Tibial nerve (tissue), 4 donors: ENCODE data around the gene TUT4. TPM values are rescaled to one million over a fixed set of nuclear protein-coding genes. Genes with fewer than 3 reads are reported as not detected.
A peak's percentile ranks its signal among the peaks of the same experiment; 100 is the strongest.

ENCODE experiments used
- DNase-seq, 2 donors: peaks; one replicate each; pipeline ENCODE4 v3.0.0-alpha.2; 2019; ENCODE audit warnings: low spot score in 2 of 2
- H3K27ac ChIP-seq, 4 donors: fragments of 200-600 bp; sonication (generic) in 3 of 4; one replicate each; pipeline ENCODE4 v1.5.1; 2017 to 2019; ENCODE audit warnings: mild to moderate bottlenecking in 1 of 4
- H3K27me3 ChIP-seq, 2 donors: fragments of 200-600 bp; sonication (generic) in 1 of 2; one replicate each; pipeline versions ENCODE4 v1.5.1 to v1.6.0; 2017 to 2019
- H3K36me3 ChIP-seq, 3 donors: fragments of 200-600 bp; sonication (generic); one replicate each; pipeline ENCODE4 v1.5.1; 2018 to 2019
- H3K4me1 ChIP-seq, 4 donors: fragments of 200-600 bp; sonication (generic) in 3 of 4; one replicate each; pipeline ENCODE4 v1.5.1; 2017 to 2019
- H3K4me3 ChIP-seq, 4 donors: fragments of 200-600 bp; sonication (generic) in 3 of 4; one replicate each; pipeline ENCODE4 v1.5.1; 2017 to 2019; ENCODE audit warnings: mild to moderate bottlenecking in 1 of 4, moderate library complexity in 1 of 4
- H3K9me3 ChIP-seq, 4 donors: fragments of 200-600 bp; sonication (generic) in 3 of 4; one replicate each; pipeline ENCODE4 v1.5.1; 2017 to 2019
- CTCF ChIP-seq, 5 experiments: fragments of 200-600 bp in 3 of 5; fragments of 450-650 bp in 2 of 5; sonication (generic) in 3 of 5; IDR thresholded peaks; one replicate each; pipeline ENCODE4 v1.5.1; 2016 to 2019; ENCODE audit warnings: antibody characterized with exemption in 5 of 5, mild to moderate bottlenecking in 3 of 5, moderate library complexity in 2 of 5
- EP300 ChIP-seq, 2 donors: sonication (generic); formaldehyde crosslinking; IDR thresholded peaks; one replicate each; pipeline ENCODE4 v1.6.1; 2017; ENCODE audit warnings: antibody characterized with exemption in 2 of 2, mild to moderate bottlenecking in 1 of 2
- POLR2A ChIP-seq, 2 donors: fragments of 450-650 bp; IDR thresholded peaks; one replicate each; pipeline ENCODE4 v1.6.1; 2017; ENCODE audit warnings: antibody characterized with exemption in 2 of 2, mild to moderate bottlenecking in 2 of 2, moderate library complexity in 2 of 2
- WGBS, 2 donors: methylation state at CpG; one replicate each; pipeline ENCODE4 v1.1.5; 2018; 5-methylcytosine and 5-hydroxymethylcytosine counted together
- total RNA-seq, 4 donors: library from RNA; depleted of rRNA; stranded (reverse); fragments of >200 nt; gene quantifications; one replicate each; pipeline ENCODE4 v1.1.0, GENCODE V29; 2016

Gene TUT4
- total RNA-seq, 4 donors from 2014 or later: 78.1 to 127 (median 82.3) TPM

GRCh38 chr1:52562766-52563165, 9.9 kb upstream of the TUT4 start:
- H3K4me1 ChIP-seq: no peaks in the 10 kb centered on the region
- no peak for TF ChIP-seq CTCF (IDR thresholded peaks at IDR 0.05)
- TF ChIP-seq EP300 (IDR thresholded peaks at IDR 0.05): no peak
- no peak for TF ChIP-seq POLR2A (IDR thresholded peaks at IDR 0.05)
- DNase-seq: no peak
- 84 to 91% methylated on average over 3 of the region's 3 CpGs for WGBS, 2 donors
- no peak overlapping the region for H3K27ac ChIP-seq
- no peak overlapping the region for H3K4me3 ChIP-seq
- no peaks in the 10 kb centered on the region for H3K9me3 ChIP-seq
- H3K27me3 ChIP-seq: peaks cover 0 to 5% of the 10 kb centered on the region in 2 donors
- H3K36me3 ChIP-seq: no peaks in the 10 kb centered on the region

DNA sequence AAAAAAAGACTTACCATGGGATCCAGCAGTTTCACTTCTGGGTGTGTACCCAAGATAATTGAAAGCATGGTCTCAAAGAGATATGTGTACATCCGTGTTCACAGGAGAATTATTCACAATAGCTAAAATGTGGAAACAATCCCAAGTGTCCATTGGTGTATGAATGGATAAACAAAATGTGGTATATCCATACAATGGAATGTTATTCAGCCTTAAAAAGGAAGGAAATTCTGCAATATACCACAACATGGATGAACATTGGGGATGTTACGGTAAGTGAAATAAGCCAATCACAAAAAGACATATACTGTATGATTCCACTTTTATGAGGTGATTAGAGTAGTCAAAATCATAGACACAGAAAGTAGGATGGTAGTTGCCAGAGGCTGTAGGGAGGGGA, 7.0 kb upstream of the TUT4 start:
- H3K4me1 ChIP-seq: peaks cover 0 to 2% (median 0%) of the 10 kb centered on the region in 4 donors
- H3K27ac ChIP-seq: no peak overlapping the region
- H3K9me3 ChIP-seq: no peaks in the 10 kb centered on the region
- WGBS, 2 donors: 89 to 92% methylated on average over 2 of the region's 2 CpGs
- no peak overlapping the region for H3K4me3 ChIP-seq
- DNase-seq: no peak
- TF ChIP-seq CTCF (IDR thresholded peaks at IDR 0.05) (no peak), POLR2A (IDR thresholded peaks at IDR 0.05) (no peak), EP300 (IDR thresholded peaks at IDR 0.05) (no peak)
- peaks cover 0 to 5% of the 10 kb centered on the region in 2 donors for H3K27me3 ChIP-seq
- H3K36me3 ChIP-seq: no peaks in the 10 kb centered on the region

DNA sequence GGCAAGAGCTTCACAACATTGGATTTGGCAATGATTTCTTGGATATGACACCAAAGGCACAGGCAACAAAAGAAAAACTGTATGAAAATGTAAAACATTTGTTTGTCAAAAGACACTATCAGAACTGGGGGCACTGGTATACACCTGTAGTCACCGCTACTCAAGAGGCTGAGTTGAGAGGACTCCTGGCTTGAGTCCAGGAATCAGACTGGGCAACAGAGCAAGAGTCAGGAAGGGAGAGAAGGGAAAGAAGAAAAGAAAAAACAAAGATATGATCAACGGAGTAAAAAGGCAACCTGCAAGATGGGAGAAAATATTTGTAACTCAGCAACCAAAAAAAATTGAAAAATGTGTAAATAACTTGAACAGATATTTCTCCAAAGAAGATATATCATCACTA, 6.0 kb upstream of the TUT4 start:
- 73 to 86% methylated on average over 2 of the region's 2 CpGs for WGBS, 2 donors
- DNase-seq: no peak
- Histone ChIP-seq H3K27me3 (peaks cover 0 to 5% of the 10 kb centered on the region in 2 donors), H3K36me3 (no peaks in the 10 kb centered on the region), H3K4me3 (no peak overlapping the region), H3K4me1 (peaks cover 0 to 11% (median 0%) of the 10 kb centered on the region in 4 donors), H3K27ac (no peak overlapping the region), H3K9me3 (no peaks in the 10 kb centered on the region)
- no peak for TF ChIP-seq POLR2A (IDR thresholded peaks at IDR 0.05)
- TF ChIP-seq CTCF (IDR thresholded peaks at IDR 0.05): no peak
- no peak for TF ChIP-seq EP300 (IDR thresholded peaks at IDR 0.05)

DNA sequence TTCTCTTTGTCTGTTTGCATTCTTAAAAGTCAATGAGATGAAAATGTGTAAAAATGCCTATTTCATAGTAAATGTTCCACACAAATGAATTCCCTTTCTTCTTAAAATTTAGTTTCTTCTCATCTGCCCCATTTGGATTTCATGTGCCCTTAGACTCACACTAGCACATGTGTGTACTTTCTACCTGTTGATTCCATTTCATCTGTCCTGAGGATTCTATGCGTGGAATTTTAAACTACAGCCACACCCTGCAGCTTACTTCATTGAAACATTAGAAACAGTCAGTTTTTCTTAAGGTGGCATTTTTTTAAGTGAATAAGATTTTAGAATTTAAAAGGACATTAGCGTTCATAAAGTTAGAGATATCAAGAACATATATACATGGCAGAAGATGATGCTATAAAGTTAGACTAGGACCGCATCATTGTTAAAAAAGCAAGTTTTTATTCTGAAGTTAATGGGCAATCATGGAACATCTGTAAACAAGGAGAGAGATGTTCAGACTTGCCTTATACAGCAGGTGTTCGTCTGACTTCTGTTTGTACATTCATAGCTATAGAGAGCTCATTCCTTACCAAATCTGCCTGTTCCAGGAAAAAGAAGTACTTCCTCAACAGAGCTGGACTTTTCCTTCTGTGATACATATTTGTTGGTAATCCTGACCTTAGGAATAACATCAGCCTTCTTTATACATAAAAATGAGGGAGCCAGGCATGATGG, 3.9 kb upstream of the TUT4 start:
- peaks cover 0 to 14% (median 0%) of the 10 kb centered on the region in 4 donors for H3K4me1 ChIP-seq
- H3K9me3 ChIP-seq: no peaks in the 10 kb centered on the region
- H3K27me3 ChIP-seq: no peaks in the 10 kb centered on the region
- 75 to 76% methylated on average over 4 of the region's 4 CpGs for WGBS, 2 donors
- no peak overlapping the region for H3K27ac ChIP-seq
- no peak for TF ChIP-seq CTCF (IDR thresholded peaks at IDR 0.05)
- no peak for TF ChIP-seq EP300 (IDR thresholded peaks at IDR 0.05)
- no peak for TF ChIP-seq POLR2A (IDR thresholded peaks at IDR 0.05)
- no peak for DNase-seq
- H3K36me3 ChIP-seq: no peaks in the 10 kb centered on the region
- no peak overlapping the region for H3K4me3 ChIP-seq

GRCh38 chr1:52554756-52555155, 1.9 kb upstream of the TUT4 start:
- WGBS, 2 donors: 34 to 43% methylated on average over 3 of the region's 3 CpGs
- DNase-seq: no peak
- H3K36me3 ChIP-seq: no peaks in the 10 kb centered on the region
- no peaks in the 10 kb centered on the region for H3K9me3 ChIP-seq
- no peaks in the 10 kb centered on the region for H3K27me3 ChIP-seq
- no peak for TF ChIP-seq POLR2A (IDR thresholded peaks at IDR 0.05)
- no peak for TF ChIP-seq CTCF (IDR thresholded peaks at IDR 0.05)
- TF ChIP-seq EP300 (IDR thresholded peaks at IDR 0.05): no peak
- H3K4me3 ChIP-seq: no peak overlapping the region
- H3K4me1 ChIP-seq: peaks cover 0 to 33% (median 5%) of the 10 kb centered on the region in 4 donors
- H3K27ac ChIP-seq: peak overlapping the region in 2 of 4 donors; percentile 30 to 97
